ENCODE results near the gene SERF2. TPM values are rescaled to one million over a fixed set of nuclear protein-coding genes. Genes with fewer than 3 reads are reported as not detected.
"Not testable (repeated sequence)": the region's sequence is repeated elsewhere in the genome, so short reads cannot be mapped to it uniquely, and the experiment has no call there.

The SERF2 gene
- total RNA-seq, 1 experiment from 2014 or later: 612 TPM

DNA sequence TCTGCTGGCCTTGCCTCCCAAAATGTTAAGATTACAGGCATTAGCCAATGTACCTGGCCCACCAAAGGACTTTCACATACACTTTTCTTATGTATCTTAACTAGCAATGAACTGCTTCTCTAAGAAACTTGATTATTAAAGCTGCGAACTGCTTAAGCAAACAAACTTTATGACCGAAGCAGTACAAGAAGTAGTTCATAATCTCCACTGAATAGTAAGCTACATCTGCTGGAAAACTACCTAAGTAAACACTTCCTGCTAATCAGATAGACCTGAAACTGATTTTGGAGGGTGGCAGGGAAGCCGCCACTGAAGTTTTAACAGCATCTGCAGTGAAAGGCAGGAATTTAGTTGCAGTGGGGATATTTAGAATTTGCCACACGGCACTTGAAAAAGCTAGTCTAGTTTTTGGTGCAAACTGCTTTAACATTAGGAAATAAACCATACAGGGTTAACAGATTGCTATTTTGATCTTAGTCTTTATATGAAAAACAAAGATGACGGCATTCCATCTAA lies 16.4 kb downstream of the SERF2 start:
- Histone ChIP-seq H3K36me3 (ENCODE audit: low read depth) (peaks cover 7% of the 10 kb centered on the region; the same call in 1 of the 2 replicates), H3K27me3 (ENCODE audit: insufficient read depth, low read depth) (no peaks in the 10 kb centered on the region), H3K4me3 (no peak overlapping the region), H3K4me1 (replicated peaks; ENCODE audit: insufficient read depth) (no peaks in the 10 kb centered on the region), H3K9me2 (ENCODE audit: insufficient read depth) (no peaks in the 10 kb centered on the region), H3F3A (ENCODE audit: insufficient read depth, low read depth) (no peaks in the 10 kb centered on the region; the same call in 1 of the 2 replicates), H3K79me2 (ENCODE audit: low read depth) (no peaks in the 10 kb centered on the region), H3K27ac (no peak overlapping the region), H3K4me2 (no peak overlapping the region), H3K9me3 (ENCODE audit: insufficient read depth, low read depth) (no peaks in the 10 kb centered on the region), H4K20me1 (ENCODE audit: insufficient read depth) (no peaks in the 10 kb centered on the region), H2AFZ (no peak overlapping the region)
- no peak for TF ChIP-seq EZH2 (IDR thresholded peaks at IDR 0.05; ENCODE audit: low read depth)
- TF ChIP-seq, protein P1, sequence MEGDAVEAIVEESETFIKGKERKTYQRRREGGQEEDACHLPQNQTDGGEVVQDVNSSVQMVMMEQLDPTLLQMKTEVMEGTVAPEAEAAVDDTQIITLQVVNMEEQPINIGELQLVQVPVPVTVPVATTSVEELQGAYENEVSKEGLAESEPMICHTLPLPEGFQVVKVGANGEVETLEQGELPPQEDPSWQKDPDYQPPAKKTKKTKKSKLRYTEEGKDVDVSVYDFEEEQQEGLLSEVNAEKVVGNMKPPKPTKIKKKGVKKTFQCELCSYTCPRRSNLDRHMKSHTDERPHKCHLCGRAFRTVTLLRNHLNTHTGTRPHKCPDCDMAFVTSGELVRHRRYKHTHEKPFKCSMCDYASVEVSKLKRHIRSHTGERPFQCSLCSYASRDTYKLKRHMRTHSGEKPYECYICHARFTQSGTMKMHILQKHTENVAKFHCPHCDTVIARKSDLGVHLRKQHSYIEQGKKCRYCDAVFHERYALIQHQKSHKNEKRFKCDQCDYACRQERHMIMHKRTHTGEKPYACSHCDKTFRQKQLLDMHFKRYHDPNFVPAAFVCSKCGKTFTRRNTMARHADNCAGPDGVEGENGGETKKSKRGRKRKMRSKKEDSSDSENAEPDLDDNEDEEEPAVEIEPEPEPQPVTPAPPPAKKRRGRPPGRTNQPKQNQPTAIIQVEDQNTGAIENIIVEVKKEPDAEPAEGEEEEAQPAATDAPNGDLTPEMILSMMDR (conservative IDR thresholded peaks at IDR 0.05): no peak
- CTCF ChIA-PET: no interaction called here
- no TSS peak for BruUV-seq (replicated peaks)
- no peak for DNase-seq
- intact Hi-C loops (cut with micrococcal nuclease; ENCODE audit: unreplicated experiment): no loop called here
- POLR2A ChIA-PET (ENCODE audit: unreplicated experiment): interaction anchor here (0.6 kb wide), 1 partner anchor 16 kb away, joined by 3 read pairs; the partner anchor contains the start of gene MFAP1

DNA sequence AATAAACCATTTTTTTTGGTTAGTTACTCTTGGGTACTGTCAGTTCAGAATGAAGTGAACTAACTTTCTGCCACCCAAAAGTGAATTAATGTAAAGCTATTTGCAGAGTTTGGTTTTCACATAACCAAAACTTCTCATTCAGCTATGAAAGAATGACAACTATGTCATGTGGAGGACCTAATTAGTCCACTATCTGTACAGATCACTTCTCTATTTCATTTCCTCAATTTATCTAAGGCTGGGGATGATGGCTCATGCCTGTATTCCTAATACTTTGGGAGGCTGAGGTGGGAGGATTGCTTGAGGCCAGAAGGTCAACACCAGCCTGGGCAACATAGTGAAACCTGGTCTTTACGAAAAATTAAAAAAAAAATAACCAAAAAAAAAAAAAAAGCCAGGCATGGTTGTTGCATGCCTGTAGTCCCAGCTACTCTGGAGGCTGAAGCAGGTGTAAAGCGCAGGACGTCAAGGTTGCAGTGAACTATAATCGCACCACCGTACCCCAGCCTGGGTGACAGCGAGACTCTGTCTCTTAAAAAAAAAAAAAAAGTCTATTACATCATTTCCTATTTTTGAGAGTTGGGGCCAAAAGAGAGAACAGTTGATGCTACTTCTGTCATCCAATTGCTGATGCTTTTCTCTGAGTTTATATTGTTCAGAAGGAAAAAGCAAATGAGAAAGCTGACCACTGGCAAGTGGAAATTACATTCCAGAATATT lies 17.0 kb downstream of the SERF2 start:
- Histone ChIP-seq H3K79me2 (ENCODE audit: low read depth) (no peaks in the 10 kb centered on the region), H3F3A (ENCODE audit: insufficient read depth, low read depth) (no peaks in the 10 kb centered on the region; the same call in 1 of the 2 replicates), H3K4me1 (replicated peaks; ENCODE audit: insufficient read depth) (no peaks in the 10 kb centered on the region), H3K36me3 (ENCODE audit: low read depth) (peaks cover 11% of the 10 kb centered on the region; the same call in 1 of the 2 replicates), H2AFZ (no peak overlapping the region), H3K27me3 (ENCODE audit: insufficient read depth, low read depth) (no peaks in the 10 kb centered on the region), H3K27ac (no peak overlapping the region), H3K4me3 (no peak overlapping the region), H3K9me3 (ENCODE audit: insufficient read depth, low read depth) (no peaks in the 10 kb centered on the region), H4K20me1 (ENCODE audit: insufficient read depth) (no peaks in the 10 kb centered on the region), H3K4me2 (no peak overlapping the region), H3K9me2 (ENCODE audit: insufficient read depth) (no peaks in the 10 kb centered on the region)
- BruUV-seq (replicated peaks): no TSS peak
- ChIA-PET POLR2A (ENCODE audit: unreplicated experiment) (interaction anchor here (0.6 kb wide), 1 partner anchor 16 kb away, joined by 3 read pairs; the partner anchor contains the start of gene MFAP1), CTCF (no interaction called here)
- DNase-seq: no peak
- intact Hi-C loops (cut with micrococcal nuclease; ENCODE audit: unreplicated experiment): no loop called here
- TF ChIP-seq EZH2 (IDR thresholded peaks at IDR 0.05; ENCODE audit: low read depth): no peak
- TF ChIP-seq, protein P1 (conservative IDR thresholded peaks at IDR 0.05): no peak

DNA sequence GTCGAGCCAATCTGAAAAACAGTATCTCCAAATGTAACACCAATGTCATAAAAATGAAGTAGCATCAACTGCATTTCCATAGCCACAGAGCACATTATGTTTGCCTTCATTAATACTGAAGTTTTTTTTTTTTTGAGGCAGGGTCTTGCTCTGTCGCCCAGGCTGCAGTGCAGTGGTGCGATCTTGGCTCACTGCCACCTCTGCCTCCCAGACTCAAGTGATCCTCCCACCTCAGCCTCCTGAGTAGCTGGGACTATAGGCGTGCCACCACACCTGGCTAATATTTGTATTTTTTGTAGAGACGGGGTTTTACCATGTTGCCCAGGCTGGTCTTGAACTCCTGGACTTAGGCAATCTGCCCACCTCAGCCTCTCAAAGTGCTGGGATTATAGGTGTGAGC lies 22.9 kb downstream of the SERF2 start:
- CTCF ChIA-PET; H3K4me2 ChIP-seq; H3K4me1 ChIP-seq (replicated peaks; ENCODE audit: insufficient read depth); H3K4me3 ChIP-seq; H3K9me2 ChIP-seq (ENCODE audit: insufficient read depth); H3F3A ChIP-seq (ENCODE audit: insufficient read depth, low read depth); BruUV-seq (replicated peaks); DNase-seq; H3K27me3 ChIP-seq (ENCODE audit: insufficient read depth, low read depth); H3K79me2 ChIP-seq (ENCODE audit: low read depth); H2AFZ ChIP-seq; intact Hi-C loops (cut with micrococcal nuclease; ENCODE audit: unreplicated experiment); H4K20me1 ChIP-seq (ENCODE audit: insufficient read depth); H3K9me3 ChIP-seq (ENCODE audit: insufficient read depth, low read depth); H3K27ac ChIP-seq: not testable (repeated sequence)
- peaks cover 16% of the 10 kb centered on the region; the same call in 1 of the 2 replicates for H3K36me3 ChIP-seq (ENCODE audit: low read depth)
- POLR2A ChIA-PET (ENCODE audit: unreplicated experiment): interaction anchor here (0.6 kb wide), 1 partner anchor 8 kb away, joined by 3 read pairs; no protein-coding TSS in a partner anchor

Data from PC-9 (cell line).